Testis (tissue), 3 donors: ENCODE data around the gene LRRC47. TPM values are rescaled to one million over a fixed set of nuclear protein-coding genes. Genes with fewer than 3 reads are reported as not detected.

Source experiments
- DNase-seq: peaks from one replicate; pipeline ENCODE4 v3.0.0-alpha.2; 2019
- H3K27ac ChIP-seq, 2 donors: fragments of 200-600 bp; sonication (generic); one replicate each; pipeline ENCODE4 v1.5.1; 2019
- H3K27me3 ChIP-seq: fragments of 200-600 bp; sonication (generic); one replicate; pipeline ENCODE4 v1.5.1; 2019
- H3K36me3 ChIP-seq: fragments of 200-600 bp; sonication (generic); one replicate; pipeline ENCODE4 v1.5.1; 2017; ENCODE audit warnings: low read depth; ENCODE audit errors: missing control alignments
- H3K4me1 ChIP-seq: fragments of 200-600 bp; sonication (generic); one replicate; pipeline ENCODE4 v1.5.1; 2019
- H3K4me3 ChIP-seq, 2 donors: fragments of 200-600 bp; sonication (generic); one replicate each; pipeline ENCODE4 v1.5.1; 2017 to 2019
- H3K9me3 ChIP-seq: fragments of 200-600 bp; sonication (generic); one replicate; pipeline ENCODE4 v1.5.1; 2017
- POLR2A ChIP-seq: fragments of 450-650 bp; IDR thresholded peaks from one replicate; pipeline ENCODE4 v1.6.1; 2017; ENCODE audit warnings: antibody characterized with exemption, mild to moderate bottlenecking, moderate library complexity
- WGBS, 2 donors: methylation state at CpG; one replicate each; pipeline ENCODE4 v1.1.5; 2018; 5-methylcytosine and 5-hydroxymethylcytosine counted together
- intact Hi-C: fragments of 100-400 bp; cut with DNase I; formaldehyde crosslinking; loops from one replicate; pipeline ENCODE4 v1.15.1; 2023; ENCODE audit warnings: low total_unique reads
- polyA plus RNA-seq: library from polyadenylated mRNA; stranded (reverse); fragments of 350-450 nt; fragmentation: Illumina TruSeq; extraction: RNeasy Lipid Tissue Mini Kit (QIAGEN cat#74804); gene quantifications from one replicate; pipeline ENCODE4 v1.2.3, GENCODE V29; 2014; ENCODE audit warnings: low read depth, low replicate concordance; ENCODE audit not compliant: insufficient read depth
- total RNA-seq, 2 donors: library from RNA; depleted of rRNA; stranded (reverse); fragments of >200 nt; gene quantifications; one replicate each; pipeline ENCODE4 v1.2.3, GENCODE V29; 2016
- TF ChIP-seq, protein P1 (sequence below), 3 experiments: fragments of 450-650 bp in 2 of 3; fragments of 200-600 bp in 1 of 3; sonication (generic) in 1 of 3; IDR thresholded peaks; one replicate each; pipeline ENCODE4 v1.5.1; 2016 to 2019; ENCODE audit warnings: antibody characterized with exemption in 3 of 3, mild to moderate bottlenecking in 2 of 3, moderate library complexity in 1 of 3

Gene LRRC47
- total and polyA plus RNA-seq, 3 donors from 2014 or later = 27.6 to 46.6 (median 45.9) TPM

DNA sequence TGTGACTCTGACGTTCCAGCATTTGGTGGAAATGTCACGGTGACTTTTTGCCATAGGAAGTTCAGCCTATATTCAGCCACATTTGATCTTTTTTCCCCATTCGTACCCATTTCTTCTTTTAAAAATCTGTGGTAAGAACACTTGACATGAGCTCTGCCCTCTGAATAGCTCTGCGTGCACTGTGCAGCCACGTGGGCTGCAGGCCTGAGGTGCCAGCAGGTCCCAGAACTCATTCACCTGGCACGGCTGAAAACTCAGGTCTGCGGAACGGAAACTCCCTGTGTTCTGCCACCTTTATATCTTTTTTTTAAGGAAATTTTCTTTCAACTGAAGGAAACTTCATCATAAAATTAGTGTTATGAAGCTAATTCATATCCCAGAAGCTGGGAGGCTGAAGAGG lies 32.1 kb upstream of the LRRC47 start:
- Histone ChIP-seq H3K9me3 (no peaks in the 10 kb centered on the region), H3K27ac (no peak overlapping the region), H3K4me1 (no peaks in the 10 kb centered on the region), H3K4me3 (no peak overlapping the region), H3K27me3 (no peaks in the 10 kb centered on the region), H3K36me3 (no peaks in the 10 kb centered on the region)
- intact Hi-C loops = no loop called here
- TF ChIP-seq POLR2A = no peak
- TF ChIP-seq, protein P1, sequence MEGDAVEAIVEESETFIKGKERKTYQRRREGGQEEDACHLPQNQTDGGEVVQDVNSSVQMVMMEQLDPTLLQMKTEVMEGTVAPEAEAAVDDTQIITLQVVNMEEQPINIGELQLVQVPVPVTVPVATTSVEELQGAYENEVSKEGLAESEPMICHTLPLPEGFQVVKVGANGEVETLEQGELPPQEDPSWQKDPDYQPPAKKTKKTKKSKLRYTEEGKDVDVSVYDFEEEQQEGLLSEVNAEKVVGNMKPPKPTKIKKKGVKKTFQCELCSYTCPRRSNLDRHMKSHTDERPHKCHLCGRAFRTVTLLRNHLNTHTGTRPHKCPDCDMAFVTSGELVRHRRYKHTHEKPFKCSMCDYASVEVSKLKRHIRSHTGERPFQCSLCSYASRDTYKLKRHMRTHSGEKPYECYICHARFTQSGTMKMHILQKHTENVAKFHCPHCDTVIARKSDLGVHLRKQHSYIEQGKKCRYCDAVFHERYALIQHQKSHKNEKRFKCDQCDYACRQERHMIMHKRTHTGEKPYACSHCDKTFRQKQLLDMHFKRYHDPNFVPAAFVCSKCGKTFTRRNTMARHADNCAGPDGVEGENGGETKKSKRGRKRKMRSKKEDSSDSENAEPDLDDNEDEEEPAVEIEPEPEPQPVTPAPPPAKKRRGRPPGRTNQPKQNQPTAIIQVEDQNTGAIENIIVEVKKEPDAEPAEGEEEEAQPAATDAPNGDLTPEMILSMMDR (IDR thresholded peaks at IDR 0.05) = no peak
- WGBS, 2 donors = 91 to 96% methylated on average over 8 of the region's 8 CpGs
- DNase-seq = no peak

DNA sequence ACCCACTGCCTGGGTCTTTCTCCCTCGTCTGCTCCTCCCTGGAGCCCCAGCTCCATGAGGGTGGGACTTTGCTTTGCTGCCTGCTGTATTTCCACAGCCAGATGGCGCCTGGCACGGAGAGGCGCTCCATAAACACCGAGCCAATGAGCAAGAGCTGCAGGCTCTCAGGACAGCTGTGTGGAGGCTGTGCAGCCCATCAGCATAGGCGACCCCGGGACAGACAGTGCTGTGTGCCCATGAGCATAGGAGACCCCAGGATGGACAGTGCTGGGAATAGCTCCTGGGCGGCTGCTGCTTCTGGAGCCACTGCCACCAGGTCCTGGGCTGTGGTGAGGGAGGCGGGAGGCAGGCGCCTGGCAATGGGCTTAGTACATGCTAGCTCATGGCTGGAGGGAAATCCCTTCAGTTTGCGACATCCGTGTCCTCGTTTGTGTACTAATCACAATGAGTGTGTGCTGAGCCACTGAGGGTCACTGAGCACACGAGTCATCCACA lies 31.6 kb upstream of the LRRC47 start:
- Histone ChIP-seq H3K9me3 (no peaks in the 10 kb centered on the region), H3K4me3 (no peak overlapping the region), H3K4me1 (no peaks in the 10 kb centered on the region), H3K27ac (no peak overlapping the region), H3K27me3 (no peaks in the 10 kb centered on the region), H3K36me3 (no peaks in the 10 kb centered on the region)
- intact Hi-C loops = no loop called here
- WGBS, 2 donors = 82 to 89% methylated on average over 9 to 14 of the region's 14 CpGs
- DNase-seq = no peak
- TF ChIP-seq POLR2A = no peak
- TF ChIP-seq, protein P1 (IDR thresholded peaks at IDR 0.05) = no peak

DNA sequence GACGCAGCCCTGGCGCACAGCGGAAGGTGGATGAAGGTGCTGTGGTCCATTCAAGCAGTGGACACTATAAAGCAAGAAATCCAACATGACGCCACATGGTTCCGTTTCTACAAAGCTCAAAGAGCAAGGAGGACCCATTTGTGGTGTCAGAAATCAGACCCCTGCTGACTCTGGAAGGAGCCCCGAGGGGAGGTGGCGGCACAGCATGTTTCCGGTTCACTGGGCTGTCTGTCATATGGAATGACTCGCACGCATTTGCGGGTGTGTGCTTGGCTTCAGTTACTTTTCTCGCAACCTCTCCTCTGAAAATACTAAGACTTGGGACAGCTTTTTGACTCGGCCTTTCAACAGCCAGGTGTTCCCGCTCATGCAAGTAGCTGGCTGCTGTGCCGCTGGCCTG lies 29.1 kb upstream of the LRRC47 start:
- Histone ChIP-seq H3K27me3 (no peaks in the 10 kb centered on the region), H3K36me3 (no peaks in the 10 kb centered on the region), H3K4me1 (no peaks in the 10 kb centered on the region), H3K4me3 (no peak overlapping the region), H3K9me3 (no peaks in the 10 kb centered on the region), H3K27ac (no peak overlapping the region)
- WGBS, 2 donors = 87% methylated on average over 15 of the region's 15 CpGs
- TF ChIP-seq POLR2A = no peak
- TF ChIP-seq, protein P1 (IDR thresholded peaks at IDR 0.05) = no peak
- intact Hi-C loops = no loop called here
- DNase-seq = no peak

DNA sequence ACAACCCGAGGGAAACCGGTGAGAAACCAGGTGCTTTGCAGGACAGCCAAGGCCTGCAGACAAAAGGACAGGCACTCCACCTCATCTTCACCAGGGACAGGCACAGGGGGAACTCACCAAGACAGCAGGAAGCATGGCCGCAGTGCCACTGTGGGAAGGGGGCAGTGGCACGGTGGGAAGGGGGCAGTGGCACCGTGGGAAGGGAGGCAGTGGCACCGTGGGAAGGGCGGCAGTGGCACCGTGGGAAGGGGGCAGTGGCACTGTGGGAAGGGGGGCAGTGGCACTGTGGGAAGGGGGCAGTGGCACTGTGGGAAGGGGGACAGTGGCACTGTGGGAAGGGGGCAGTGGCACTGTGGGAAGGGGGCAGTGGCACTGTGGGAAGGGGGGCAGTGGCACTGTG lies 28.4 kb upstream of the LRRC47 start:
- 77 to 94% methylated on average over 7 to 8 of the region's 8 CpGs for WGBS, 2 donors
- Histone ChIP-seq H3K4me1 (no peaks in the 10 kb centered on the region), H3K4me3 (no peak overlapping the region), H3K27me3 (no peaks in the 10 kb centered on the region), H3K36me3 (no peaks in the 10 kb centered on the region), H3K9me3 (no peaks in the 10 kb centered on the region), H3K27ac (no peak overlapping the region)
- TF ChIP-seq, protein P1 (IDR thresholded peaks at IDR 0.05) = no peak
- TF ChIP-seq POLR2A = no peak
- DNase-seq = no peak
- intact Hi-C loops = no loop called here

DNA sequence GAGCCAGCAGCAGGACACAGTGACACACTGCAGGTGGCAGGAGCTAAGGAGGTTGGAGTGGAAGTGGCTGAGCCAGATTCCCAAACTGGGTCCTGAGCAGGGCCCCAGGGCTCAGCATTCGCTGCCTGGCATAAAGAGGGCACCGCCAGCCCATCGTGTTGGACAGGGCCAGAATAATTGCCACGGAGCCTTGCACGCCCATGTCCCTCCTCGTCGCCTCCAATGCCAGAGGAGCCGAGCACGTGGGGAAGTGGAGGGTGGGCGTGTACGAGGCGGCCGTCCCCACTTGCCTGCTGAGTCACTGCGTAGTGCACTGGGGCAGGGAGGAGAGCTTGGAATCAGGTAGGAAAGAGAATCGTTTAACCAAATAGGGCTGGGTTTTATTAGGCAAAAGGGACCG lies 26.1 kb upstream of the LRRC47 start:
- DNase-seq = no peak
- 87 to 90% methylated on average over 7 to 16 of the region's 16 CpGs for WGBS, 2 donors
- H3K27ac ChIP-seq = no peak overlapping the region

More for the DNA sequence above, 26.1 kb upstream of the LRRC47 start:
- no peak overlapping the region for H3K4me3 ChIP-seq
- H3K4me1 ChIP-seq = no peaks in the 10 kb centered on the region
- no peaks in the 10 kb centered on the region for H3K36me3 ChIP-seq
- intact Hi-C loops = no loop called here
- TF ChIP-seq POLR2A = no peak
- TF ChIP-seq, protein P1 (IDR thresholded peaks at IDR 0.05) = no peak
- H3K9me3 ChIP-seq = no peaks in the 10 kb centered on the region
- H3K27me3 ChIP-seq = no peaks in the 10 kb centered on the region
